Measurements from ENCODE around the gene NUP35. TPM values are rescaled to one million over a fixed set of nuclear protein-coding genes. Genes with fewer than 3 reads are reported as not detected.

Gene NUP35
- polyA plus RNA-seq, 1 donor from 2014 or later = 40.7 TPM

GRCh38 chr2:183164650-183165015, 40.4 kb downstream of the NUP35 start:
- Histone ChIP-seq H3K9ac (ENCODE audit: low read length) (no peak overlapping the region), H3K27me3 (ENCODE audit: insufficient read depth, low read depth, low read length) (no peaks in the 10 kb centered on the region), H3K4me3 (ENCODE audit: low read length) (no peak overlapping the region), H2AFZ (ENCODE audit: low read depth, low read length) (no peak overlapping the region), H3K36me3 (ENCODE audit: insufficient read depth, low read length) (peaks cover 4% of the 10 kb centered on the region), H3K4me2 (ENCODE audit: low read length) (no peak overlapping the region), H3K79me2 (replicated peaks; ENCODE audit: insufficient read depth, low read length) (no peaks in the 10 kb centered on the region), H3K9me2 (ENCODE audit: insufficient read depth, low read length) (no peaks in the 10 kb centered on the region), H4K20me1 (ENCODE audit: insufficient read depth) (no peaks in the 10 kb centered on the region), H3K9me3 (ENCODE audit: low read length) (no peaks in the 10 kb centered on the region), H3F3A (ENCODE audit: insufficient read depth, low read length, poor library complexity, severe bottlenecking) (no peaks in the 10 kb centered on the region), H3K27ac (ENCODE audit: low read length) (no peak overlapping the region)
- TF ChIP-seq REST (IDR thresholded peaks at IDR 0.05; ENCODE audit: borderline replicate concordance) = no peak
- no peak for TF ChIP-seq MXI1 (conservative IDR thresholded peaks at IDR 0.05; ENCODE audit: poor library complexity, severe bottlenecking)
- no peak for TF ChIP-seq SMC3 (conservative IDR thresholded peaks at IDR 0.05; ENCODE audit: poor library complexity)
- TF ChIP-seq EZH2 (IDR thresholded peaks at IDR 0.05; ENCODE audit: borderline replicate concordance, insufficient read depth, low read length, poor library complexity, severe bottlenecking) = no peak
- TF ChIP-seq TAF1 (IDR thresholded peaks at IDR 0.05; ENCODE audit: low read depth) = no peak
- TF ChIP-seq EP300 (conservative IDR thresholded peaks at IDR 0.05; ENCODE audit: poor library complexity, severe bottlenecking) = no peak
- TF ChIP-seq POLR2AphosphoS5 (IDR thresholded peaks at IDR 0.05) = no peak
- TF ChIP-seq RAD21 (conservative IDR thresholded peaks at IDR 0.05) = no peak
- TF ChIP-seq, protein P1, sequence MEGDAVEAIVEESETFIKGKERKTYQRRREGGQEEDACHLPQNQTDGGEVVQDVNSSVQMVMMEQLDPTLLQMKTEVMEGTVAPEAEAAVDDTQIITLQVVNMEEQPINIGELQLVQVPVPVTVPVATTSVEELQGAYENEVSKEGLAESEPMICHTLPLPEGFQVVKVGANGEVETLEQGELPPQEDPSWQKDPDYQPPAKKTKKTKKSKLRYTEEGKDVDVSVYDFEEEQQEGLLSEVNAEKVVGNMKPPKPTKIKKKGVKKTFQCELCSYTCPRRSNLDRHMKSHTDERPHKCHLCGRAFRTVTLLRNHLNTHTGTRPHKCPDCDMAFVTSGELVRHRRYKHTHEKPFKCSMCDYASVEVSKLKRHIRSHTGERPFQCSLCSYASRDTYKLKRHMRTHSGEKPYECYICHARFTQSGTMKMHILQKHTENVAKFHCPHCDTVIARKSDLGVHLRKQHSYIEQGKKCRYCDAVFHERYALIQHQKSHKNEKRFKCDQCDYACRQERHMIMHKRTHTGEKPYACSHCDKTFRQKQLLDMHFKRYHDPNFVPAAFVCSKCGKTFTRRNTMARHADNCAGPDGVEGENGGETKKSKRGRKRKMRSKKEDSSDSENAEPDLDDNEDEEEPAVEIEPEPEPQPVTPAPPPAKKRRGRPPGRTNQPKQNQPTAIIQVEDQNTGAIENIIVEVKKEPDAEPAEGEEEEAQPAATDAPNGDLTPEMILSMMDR (IDR thresholded peaks at IDR 0.05; ENCODE audit: poor library complexity, severe bottlenecking) = no peak

DNA sequence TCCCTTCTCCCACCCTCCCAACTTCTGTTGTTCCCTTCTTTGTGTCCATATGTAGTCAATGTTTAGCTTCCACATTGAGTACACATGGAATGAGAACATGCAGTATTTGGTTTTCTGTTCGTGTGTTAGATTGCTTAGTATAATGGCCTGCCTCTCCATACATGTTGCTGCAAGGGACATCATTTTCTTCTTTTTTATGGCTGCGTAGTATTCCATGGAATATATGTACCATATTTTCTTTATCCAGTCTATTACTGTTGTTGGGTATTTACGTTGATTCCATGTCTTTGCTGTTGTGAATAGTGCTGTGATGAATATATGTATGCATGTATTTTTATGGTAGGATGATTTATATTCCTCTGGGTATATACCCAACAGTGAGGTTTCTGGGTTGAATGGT, 42.0 kb downstream of the NUP35 start:
- H3K36me3 ChIP-seq (ENCODE audit: insufficient read depth, low read length) = peaks cover 4% of the 10 kb centered on the region

More for the DNA sequence above, 42.0 kb downstream of the NUP35 start:
- Histone ChIP-seq H3K27ac (ENCODE audit: low read length) (no peak overlapping the region), H3K9me2 (ENCODE audit: insufficient read depth, low read length) (no peaks in the 10 kb centered on the region), H3K9me3 (ENCODE audit: low read length) (no peaks in the 10 kb centered on the region), H3F3A (ENCODE audit: insufficient read depth, low read length, poor library complexity, severe bottlenecking) (no peaks in the 10 kb centered on the region), H3K4me3 (ENCODE audit: low read length) (no peak overlapping the region), H3K27me3 (ENCODE audit: insufficient read depth, low read depth, low read length) (no peaks in the 10 kb centered on the region), H3K79me2 (replicated peaks; ENCODE audit: insufficient read depth, low read length) (no peaks in the 10 kb centered on the region), H4K20me1 (ENCODE audit: insufficient read depth) (no peaks in the 10 kb centered on the region), H3K9ac (ENCODE audit: low read length) (no peak overlapping the region), H2AFZ (ENCODE audit: low read depth, low read length) (no peak overlapping the region), H3K4me2 (ENCODE audit: low read length) (no peak overlapping the region)
- no peak for TF ChIP-seq SMC3 (conservative IDR thresholded peaks at IDR 0.05; ENCODE audit: poor library complexity)
- no peak for TF ChIP-seq REST (IDR thresholded peaks at IDR 0.05; ENCODE audit: borderline replicate concordance)
- no peak for TF ChIP-seq TAF1 (IDR thresholded peaks at IDR 0.05; ENCODE audit: low read depth)
- TF ChIP-seq, protein P1 (IDR thresholded peaks at IDR 0.05; ENCODE audit: poor library complexity, severe bottlenecking) = no peak
- no peak for TF ChIP-seq EZH2 (IDR thresholded peaks at IDR 0.05; ENCODE audit: borderline replicate concordance, insufficient read depth, low read length, poor library complexity, severe bottlenecking)
- no peak for TF ChIP-seq RAD21 (conservative IDR thresholded peaks at IDR 0.05)
- no peak for TF ChIP-seq EP300 (conservative IDR thresholded peaks at IDR 0.05; ENCODE audit: poor library complexity, severe bottlenecking)
- TF ChIP-seq MXI1 (conservative IDR thresholded peaks at IDR 0.05; ENCODE audit: poor library complexity, severe bottlenecking) = no peak
- no peak for TF ChIP-seq POLR2AphosphoS5 (IDR thresholded peaks at IDR 0.05)
